Measurements from ENCODE around the gene POU6F2.
A peak's percentile ranks its signal among the peaks of the same experiment; 100 is the strongest.

POU6F2 gene

DNA sequence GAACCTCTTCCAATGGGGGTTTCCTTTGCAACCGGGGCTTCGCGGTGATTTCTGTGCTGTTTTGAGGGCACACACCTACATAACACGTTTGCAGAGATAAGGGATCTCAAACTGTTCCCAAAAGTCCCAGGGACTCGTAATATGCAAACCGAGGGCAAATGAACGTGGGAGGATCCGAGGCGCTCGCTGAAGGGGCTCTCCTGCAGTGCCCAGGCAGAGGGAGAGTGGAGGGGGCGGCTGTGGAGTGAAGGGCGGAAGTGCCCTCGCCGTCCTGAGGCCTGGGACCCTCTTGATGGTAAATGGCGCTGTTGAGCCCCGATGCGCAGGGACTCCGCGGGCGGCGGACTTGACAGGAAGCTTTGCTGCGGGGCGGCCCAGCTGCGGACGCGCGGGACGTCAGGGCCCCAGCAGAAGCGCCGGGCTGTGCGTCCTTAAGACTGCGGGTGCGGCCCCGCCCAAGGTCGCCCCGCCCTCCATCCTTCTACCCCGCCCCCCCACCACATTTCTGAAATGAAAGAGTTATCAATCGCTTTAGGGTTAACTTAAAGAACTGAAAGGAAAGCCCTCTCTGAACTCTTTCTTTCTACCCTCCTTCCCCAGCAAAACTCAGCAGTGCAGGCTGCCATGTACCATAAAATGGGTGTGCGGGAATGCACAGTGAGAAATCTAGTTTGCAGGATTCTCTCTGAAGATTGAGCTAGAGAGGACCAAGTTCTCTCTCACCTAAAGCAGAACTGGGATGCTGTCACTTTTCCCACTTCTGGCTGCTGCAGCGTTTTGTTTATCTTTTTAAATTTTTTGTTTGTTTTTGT is 436.7 kb downstream of the POU6F2 start:
- H3K36me3 ChIP-seq (ENCODE audit: control insufficient read depth in 2 of 2, insufficient read depth in 1 of 2, low read length in 2 of 2): no peaks in the 10 kb centered on the region
- peak overlapping the region; percentile 74 for H3K27ac ChIP-seq (ENCODE audit: extremely low read depth, low read depth, low read length)
- peak overlapping the region; percentile 56 for H3K4me3 ChIP-seq (ENCODE audit: low read depth, low read length)
- POLR2A ChIA-PET: interaction anchor here (0.7 kb wide), 3 partner anchors 12 to 505 kb away, joined by 3 to 4 read pairs (median 3); no protein-coding TSS in a partner anchor
- no peaks in the 10 kb centered on the region; the same call in 1 of the 2 replicates for H3K4me1 ChIP-seq (ENCODE audit: control insufficient read depth, insufficient read depth, low read length)
- CTCF ChIA-PET: interaction anchor here (1.0 to 1.1 kb wide), 2 partner anchors 105 to 143 kb away, joined by 3 read pairs; no protein-coding TSS in a partner anchor
- H3K9me3 ChIP-seq (ENCODE audit: control insufficient read depth, insufficient read depth, low read depth, low read length): no peaks in the 10 kb centered on the region
- TF ChIP-seq PRDM1 (tag by site-specific recombination; IDR thresholded peaks at IDR 0.05) (no peak), ZBTB48 (tag by site-specific recombination; IDR thresholded peaks at IDR 0.05) (peak; percentile 92), ZBTB8A (tag by site-specific recombination; IDR thresholded peaks at IDR 0.05) (peak; percentile 78), ZSCAN30 (tag by site-specific recombination; IDR thresholded peaks at IDR 0.05) (0 out of 2 replicates have a peak, but pooled peaks have one; percentile 16), ZIC2 (tag by site-specific recombination; IDR thresholded peaks at IDR 0.05) (peak; percentile 23; the same call in 1 of the 2 replicates), ZBTB20 (tag by site-specific recombination; IDR thresholded peaks at IDR 0.05) (peak; percentile 85; the same call in 1 of the 2 replicates), HOXC10 (CRISPR knock-in tag; IDR thresholded peaks at IDR 0.05) (no peak), EGR2 (tag by site-specific recombination; IDR thresholded peaks at IDR 0.05; ENCODE audit: low read depth) (peak; percentile 66), ZNF248 (tag by site-specific recombination; IDR thresholded peaks at IDR 0.05) (no peak), ZNF654 (tag by site-specific recombination; IDR thresholded peaks at IDR 0.05; ENCODE audit: low read depth) (no peak), HIC1 (tag by site-specific recombination; IDR thresholded peaks at IDR 0.05) (0 out of 2 replicates have a peak, but pooled peaks have one; percentile 28), ZNF335 (tag by site-specific recombination; conservative IDR thresholded peaks at IDR 0.05) (peak; percentile 88), SP2 (tag by site-specific recombination; IDR thresholded peaks at IDR 0.05) (peak; percentile 51), ZNF2 (tag by site-specific recombination; IDR thresholded peaks at IDR 0.05) (0 out of 2 replicates have a peak, but pooled peaks have one; percentile 20), GLIS1 (tag by site-specific recombination; IDR thresholded peaks at IDR 0.05) (peak; percentile 53), HOXA7 (CRISPR knock-in tag; IDR thresholded peaks at IDR 0.05; ENCODE audit: borderline replicate concordance) (no peak), ZNF629 (tag by site-specific recombination; IDR thresholded peaks at IDR 0.05) (peak; percentile 38), IKZF3 (tag by site-specific recombination; IDR thresholded peaks at IDR 0.05) (0 out of 2 replicates have a peak, but pooled peaks have one; percentile 16), ZNF501 (tag by site-specific recombination; IDR thresholded peaks at IDR 0.05) (0 out of 2 replicates have a peak, but pooled peaks have one; percentile 39), ZNF114 (tag by site-specific recombination; IDR thresholded peaks at IDR 0.05) (no peak), ZNF341 (tag by site-specific recombination; IDR thresholded peaks at IDR 0.05; ENCODE audit: low read depth) (peak; percentile 66)
- TF ChIP-seq, protein P1, sequence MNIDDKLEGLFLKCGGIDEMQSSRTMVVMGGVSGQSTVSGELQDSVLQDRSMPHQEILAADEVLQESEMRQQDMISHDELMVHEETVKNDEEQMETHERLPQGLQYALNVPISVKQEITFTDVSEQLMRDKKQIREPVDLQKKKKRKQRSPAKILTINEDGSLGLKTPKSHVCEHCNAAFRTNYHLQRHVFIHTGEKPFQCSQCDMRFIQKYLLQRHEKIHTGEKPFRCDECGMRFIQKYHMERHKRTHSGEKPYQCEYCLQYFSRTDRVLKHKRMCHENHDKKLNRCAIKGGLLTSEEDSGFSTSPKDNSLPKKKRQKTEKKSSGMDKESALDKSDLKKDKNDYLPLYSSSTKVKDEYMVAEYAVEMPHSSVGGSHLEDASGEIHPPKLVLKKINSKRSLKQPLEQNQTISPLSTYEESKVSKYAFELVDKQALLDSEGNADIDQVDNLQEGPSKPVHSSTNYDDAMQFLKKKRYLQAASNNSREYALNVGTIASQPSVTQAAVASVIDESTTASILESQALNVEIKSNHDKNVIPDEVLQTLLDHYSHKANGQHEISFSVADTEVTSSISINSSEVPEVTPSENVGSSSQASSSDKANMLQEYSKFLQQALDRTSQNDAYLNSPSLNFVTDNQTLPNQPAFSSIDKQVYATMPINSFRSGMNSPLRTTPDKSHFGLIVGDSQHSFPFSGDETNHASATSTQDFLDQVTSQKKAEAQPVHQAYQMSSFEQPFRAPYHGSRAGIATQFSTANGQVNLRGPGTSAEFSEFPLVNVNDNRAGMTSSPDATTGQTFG (tag by site-specific recombination; IDR thresholded peaks at IDR 0.05; ENCODE audit: borderline replicate concordance): no peak
- TF ChIP-seq, protein P2, sequence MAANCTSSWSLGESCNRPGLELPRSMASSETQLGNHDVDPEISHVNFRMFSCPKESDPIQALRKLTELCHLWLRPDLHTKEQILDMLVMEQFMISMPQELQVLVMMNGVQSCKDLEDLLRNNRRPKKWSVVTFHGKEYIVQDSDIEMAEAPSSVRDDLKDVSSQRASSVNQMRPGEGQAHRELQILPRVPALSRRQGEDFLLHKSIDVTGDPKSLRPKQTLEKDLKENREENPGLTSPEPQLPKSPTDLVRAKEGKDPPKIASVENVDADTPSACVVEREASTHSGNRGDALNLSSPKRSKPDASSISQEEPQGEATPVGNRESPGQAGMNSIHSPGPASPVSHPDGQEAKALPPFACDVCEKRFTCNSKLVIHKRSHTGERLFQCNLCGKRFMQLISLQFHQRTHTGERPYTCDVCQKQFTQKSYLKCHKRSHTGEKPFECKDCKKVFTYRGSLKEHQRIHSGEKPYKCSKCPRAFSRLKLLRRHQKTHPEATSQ (tag by site-specific recombination; IDR thresholded peaks at IDR 0.05): peak; percentile 83; the same call in 1 of the 2 replicates
- TF ChIP-seq, protein P3, sequence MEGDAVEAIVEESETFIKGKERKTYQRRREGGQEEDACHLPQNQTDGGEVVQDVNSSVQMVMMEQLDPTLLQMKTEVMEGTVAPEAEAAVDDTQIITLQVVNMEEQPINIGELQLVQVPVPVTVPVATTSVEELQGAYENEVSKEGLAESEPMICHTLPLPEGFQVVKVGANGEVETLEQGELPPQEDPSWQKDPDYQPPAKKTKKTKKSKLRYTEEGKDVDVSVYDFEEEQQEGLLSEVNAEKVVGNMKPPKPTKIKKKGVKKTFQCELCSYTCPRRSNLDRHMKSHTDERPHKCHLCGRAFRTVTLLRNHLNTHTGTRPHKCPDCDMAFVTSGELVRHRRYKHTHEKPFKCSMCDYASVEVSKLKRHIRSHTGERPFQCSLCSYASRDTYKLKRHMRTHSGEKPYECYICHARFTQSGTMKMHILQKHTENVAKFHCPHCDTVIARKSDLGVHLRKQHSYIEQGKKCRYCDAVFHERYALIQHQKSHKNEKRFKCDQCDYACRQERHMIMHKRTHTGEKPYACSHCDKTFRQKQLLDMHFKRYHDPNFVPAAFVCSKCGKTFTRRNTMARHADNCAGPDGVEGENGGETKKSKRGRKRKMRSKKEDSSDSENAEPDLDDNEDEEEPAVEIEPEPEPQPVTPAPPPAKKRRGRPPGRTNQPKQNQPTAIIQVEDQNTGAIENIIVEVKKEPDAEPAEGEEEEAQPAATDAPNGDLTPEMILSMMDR (tag by site-specific recombination; IDR thresholded peaks at IDR 0.05): peak; percentile 72
- TF ChIP-seq, protein P4, sequence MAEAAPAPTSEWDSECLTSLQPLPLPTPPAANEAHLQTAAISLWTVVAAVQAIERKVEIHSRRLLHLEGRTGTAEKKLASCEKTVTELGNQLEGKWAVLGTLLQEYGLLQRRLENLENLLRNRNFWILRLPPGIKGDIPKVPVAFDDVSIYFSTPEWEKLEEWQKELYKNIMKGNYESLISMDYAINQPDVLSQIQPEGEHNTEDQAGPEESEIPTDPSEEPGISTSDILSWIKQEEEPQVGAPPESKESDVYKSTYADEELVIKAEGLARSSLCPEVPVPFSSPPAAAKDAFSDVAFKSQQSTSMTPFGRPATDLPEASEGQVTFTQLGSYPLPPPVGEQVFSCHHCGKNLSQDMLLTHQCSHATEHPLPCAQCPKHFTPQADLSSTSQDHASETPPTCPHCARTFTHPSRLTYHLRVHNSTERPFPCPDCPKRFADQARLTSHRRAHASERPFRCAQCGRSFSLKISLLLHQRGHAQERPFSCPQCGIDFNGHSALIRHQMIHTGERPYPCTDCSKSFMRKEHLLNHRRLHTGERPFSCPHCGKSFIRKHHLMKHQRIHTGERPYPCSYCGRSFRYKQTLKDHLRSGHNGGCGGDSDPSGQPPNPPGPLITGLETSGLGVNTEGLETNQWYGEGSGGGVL (tag by site-specific recombination; IDR thresholded peaks at IDR 0.05): peak; percentile 45
- TF ChIP-seq, protein P5, sequence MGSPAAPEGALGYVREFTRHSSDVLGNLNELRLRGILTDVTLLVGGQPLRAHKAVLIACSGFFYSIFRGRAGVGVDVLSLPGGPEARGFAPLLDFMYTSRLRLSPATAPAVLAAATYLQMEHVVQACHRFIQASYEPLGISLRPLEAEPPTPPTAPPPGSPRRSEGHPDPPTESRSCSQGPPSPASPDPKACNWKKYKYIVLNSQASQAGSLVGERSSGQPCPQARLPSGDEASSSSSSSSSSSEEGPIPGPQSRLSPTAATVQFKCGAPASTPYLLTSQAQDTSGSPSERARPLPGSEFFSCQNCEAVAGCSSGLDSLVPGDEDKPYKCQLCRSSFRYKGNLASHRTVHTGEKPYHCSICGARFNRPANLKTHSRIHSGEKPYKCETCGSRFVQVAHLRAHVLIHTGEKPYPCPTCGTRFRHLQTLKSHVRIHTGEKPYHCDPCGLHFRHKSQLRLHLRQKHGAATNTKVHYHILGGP (tag by site-specific recombination; IDR thresholded peaks at IDR 0.05): no peak

Data from HEK293 (cell line).